Tibial nerve (tissue), 4 donors: ENCODE data around the gene KAT6B.

Experiments used
- EP300 ChIP-seq, 2 donors: sonication (generic); formaldehyde crosslinking; IDR thresholded peaks; one replicate each; pipeline ENCODE4 v1.6.1; 2017; ENCODE audit warnings: antibody characterized with exemption in 2 of 2, mild to moderate bottlenecking in 1 of 2
- POLR2A ChIP-seq, 2 donors: fragments of 450-650 bp; IDR thresholded peaks; one replicate each; pipeline ENCODE4 v1.6.1; 2017; ENCODE audit warnings: antibody characterized with exemption in 2 of 2, mild to moderate bottlenecking in 2 of 2, moderate library complexity in 2 of 2
- TF ChIP-seq, protein P1 (sequence below), 5 experiments: fragments of 200-600 bp in 3 of 5; fragments of 450-650 bp in 2 of 5; sonication (generic) in 3 of 5; IDR thresholded peaks; one replicate each; pipeline ENCODE4 v1.5.1; 2016 to 2019; ENCODE audit warnings: antibody characterized with exemption in 5 of 5, mild to moderate bottlenecking in 3 of 5, moderate library complexity in 2 of 5

DNA sequence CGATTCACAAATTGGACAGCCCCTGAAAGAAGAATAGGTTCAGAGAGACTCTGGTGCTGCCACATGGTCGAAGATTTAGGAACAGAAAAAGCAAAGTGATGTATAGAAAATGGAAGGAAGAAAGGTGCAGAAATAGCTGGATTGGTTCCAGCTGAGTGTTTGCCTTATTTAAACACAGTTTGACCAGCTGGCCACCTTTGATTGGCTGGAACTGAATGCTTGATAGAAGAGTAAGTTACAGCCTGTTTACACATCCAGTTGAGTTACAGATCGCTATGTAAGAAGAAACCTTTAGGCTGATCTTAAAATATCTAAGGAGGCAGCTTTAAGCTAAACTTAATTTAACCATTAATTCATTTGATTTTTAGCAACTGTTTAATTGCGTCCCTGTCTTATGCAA is 40.3 kb upstream of the KAT6B start:
- TF ChIP-seq, protein P1, sequence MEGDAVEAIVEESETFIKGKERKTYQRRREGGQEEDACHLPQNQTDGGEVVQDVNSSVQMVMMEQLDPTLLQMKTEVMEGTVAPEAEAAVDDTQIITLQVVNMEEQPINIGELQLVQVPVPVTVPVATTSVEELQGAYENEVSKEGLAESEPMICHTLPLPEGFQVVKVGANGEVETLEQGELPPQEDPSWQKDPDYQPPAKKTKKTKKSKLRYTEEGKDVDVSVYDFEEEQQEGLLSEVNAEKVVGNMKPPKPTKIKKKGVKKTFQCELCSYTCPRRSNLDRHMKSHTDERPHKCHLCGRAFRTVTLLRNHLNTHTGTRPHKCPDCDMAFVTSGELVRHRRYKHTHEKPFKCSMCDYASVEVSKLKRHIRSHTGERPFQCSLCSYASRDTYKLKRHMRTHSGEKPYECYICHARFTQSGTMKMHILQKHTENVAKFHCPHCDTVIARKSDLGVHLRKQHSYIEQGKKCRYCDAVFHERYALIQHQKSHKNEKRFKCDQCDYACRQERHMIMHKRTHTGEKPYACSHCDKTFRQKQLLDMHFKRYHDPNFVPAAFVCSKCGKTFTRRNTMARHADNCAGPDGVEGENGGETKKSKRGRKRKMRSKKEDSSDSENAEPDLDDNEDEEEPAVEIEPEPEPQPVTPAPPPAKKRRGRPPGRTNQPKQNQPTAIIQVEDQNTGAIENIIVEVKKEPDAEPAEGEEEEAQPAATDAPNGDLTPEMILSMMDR (IDR thresholded peaks at IDR 0.05): no peak
- TF ChIP-seq EP300 (IDR thresholded peaks at IDR 0.05) (no peak), POLR2A (IDR thresholded peaks at IDR 0.05) (no peak)
